OCI-LY7 (cell line): Measurements from ENCODE around the gene ARFIP2.

Experiments
- EZH2phosphoT487 ChIP-seq: fragments of 200-600 bp; sonication (generic); IDR thresholded peaks from 2 replicates; pipeline ENCODE4 v1.6.1; 2018; ENCODE audit warnings: low read depth, borderline replicate concordance, mild to moderate bottlenecking, mixed run types, antibody characterized with exemption, low read length, moderate library complexity, mixed read lengths
- TF ChIP-seq, protein P1 (sequence below): fragments of 200-600 bp; sonication (generic); conservative IDR thresholded peaks from 2 replicates; pipeline ENCODE4 v1.5.1; 2014; ENCODE audit warnings: mild to moderate bottlenecking, antibody characterized with exemption, low read length, moderate library complexity, mixed read lengths

DNA sequence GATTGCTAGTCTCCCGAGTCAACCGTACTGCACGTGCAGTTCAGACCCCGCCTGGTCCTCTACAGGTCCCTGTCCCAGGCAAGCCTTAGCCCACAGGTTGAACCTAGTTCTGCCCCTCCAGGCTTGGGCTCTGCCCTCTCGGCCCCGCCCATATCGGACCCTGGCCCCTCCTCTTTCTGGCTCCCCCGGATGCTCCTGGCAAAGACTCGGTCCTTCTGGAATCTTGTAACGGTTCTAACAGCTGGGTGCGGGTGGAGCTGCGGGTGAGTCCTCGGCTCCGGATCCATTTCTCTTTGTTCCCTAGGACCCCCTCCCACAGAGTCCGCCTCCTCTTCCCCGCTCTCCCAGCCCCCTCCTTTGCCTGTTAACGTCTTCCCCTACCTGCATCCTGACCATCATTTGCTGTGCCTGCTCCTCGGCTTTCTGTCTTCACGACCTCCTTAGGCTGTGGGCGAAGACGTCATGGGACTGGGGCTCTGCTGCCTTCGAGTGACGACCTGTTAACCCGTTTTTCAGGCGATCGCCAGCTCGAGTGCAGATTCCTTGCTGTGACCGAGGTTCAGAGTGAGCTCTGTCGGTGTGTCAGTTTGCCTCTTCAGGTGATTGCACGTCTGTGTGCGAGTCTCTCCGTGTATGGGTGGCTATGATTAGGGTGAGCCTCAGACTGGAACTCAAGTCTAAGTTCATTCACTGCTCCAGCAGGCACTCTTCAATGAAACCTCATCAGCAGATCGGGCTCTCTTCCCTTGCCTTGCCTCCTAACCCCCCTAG lies 16.1 kb upstream of the ARFIP2 start, which contains the start of gene DNHD1:
- TF ChIP-seq, protein P1, sequence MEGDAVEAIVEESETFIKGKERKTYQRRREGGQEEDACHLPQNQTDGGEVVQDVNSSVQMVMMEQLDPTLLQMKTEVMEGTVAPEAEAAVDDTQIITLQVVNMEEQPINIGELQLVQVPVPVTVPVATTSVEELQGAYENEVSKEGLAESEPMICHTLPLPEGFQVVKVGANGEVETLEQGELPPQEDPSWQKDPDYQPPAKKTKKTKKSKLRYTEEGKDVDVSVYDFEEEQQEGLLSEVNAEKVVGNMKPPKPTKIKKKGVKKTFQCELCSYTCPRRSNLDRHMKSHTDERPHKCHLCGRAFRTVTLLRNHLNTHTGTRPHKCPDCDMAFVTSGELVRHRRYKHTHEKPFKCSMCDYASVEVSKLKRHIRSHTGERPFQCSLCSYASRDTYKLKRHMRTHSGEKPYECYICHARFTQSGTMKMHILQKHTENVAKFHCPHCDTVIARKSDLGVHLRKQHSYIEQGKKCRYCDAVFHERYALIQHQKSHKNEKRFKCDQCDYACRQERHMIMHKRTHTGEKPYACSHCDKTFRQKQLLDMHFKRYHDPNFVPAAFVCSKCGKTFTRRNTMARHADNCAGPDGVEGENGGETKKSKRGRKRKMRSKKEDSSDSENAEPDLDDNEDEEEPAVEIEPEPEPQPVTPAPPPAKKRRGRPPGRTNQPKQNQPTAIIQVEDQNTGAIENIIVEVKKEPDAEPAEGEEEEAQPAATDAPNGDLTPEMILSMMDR, result no peak
- TF ChIP-seq EZH2phosphoT487, result no peak
